Mesenchymal stem cell (in vitro differentiated cells and primary cell): Measurements from ENCODE around the gene ST13.

Experiments used
- DNase-seq: peaks from one replicate; pipeline ENCODE4 v3.0.0-alpha.2; 2013
- H2AFZ ChIP-seq: one replicate; pipeline ENCODE4 v1.6.1; 2013; ENCODE audit warnings: low read depth, mild to moderate bottlenecking, control low read depth, inconsistent platforms, low read length, moderate library complexity
- H2AK5ac ChIP-seq: 2 replicates; pipeline ENCODE4 v1.6.1; 2013; ENCODE audit warnings: low read length, moderate library complexity, mild to moderate bottlenecking, inconsistent platforms; ENCODE audit not compliant: severe bottlenecking
- H2BK120ac ChIP-seq: one replicate; pipeline ENCODE4 v1.6.1; 2013; ENCODE audit warnings: low read depth, mild to moderate bottlenecking, inconsistent platforms, low read length, moderate library complexity
- H2BK12ac ChIP-seq, 2 experiments: one replicate each; pipeline ENCODE4 v1.6.1; 2013; ENCODE audit warnings: inconsistent platforms in 2 of 2, low read length in 2 of 2, mild to moderate bottlenecking in 2 of 2, moderate library complexity in 2 of 2, control low read depth in 1 of 2
- H2BK15ac ChIP-seq: one replicate; pipeline ENCODE4 v1.6.1; 2013; ENCODE audit warnings: mild to moderate bottlenecking, low read depth, inconsistent platforms; ENCODE audit not compliant: poor library complexity, severe bottlenecking
- H2BK5ac ChIP-seq: 2 replicates; pipeline ENCODE4 v1.6.1; 2013; ENCODE audit warnings: low read depth, mild to moderate bottlenecking, low read length, control low read depth, inconsistent platforms; ENCODE audit not compliant: poor library complexity, severe bottlenecking
- H3K14ac ChIP-seq, 2 experiments: one replicate each; pipeline ENCODE4 v1.6.1; 2013; ENCODE audit warnings: inconsistent platforms in 2 of 2, low read length in 2 of 2, control low read depth in 1 of 2, mild to moderate bottlenecking in 1 of 2, moderate library complexity in 1 of 2
- H3K18ac ChIP-seq, 2 experiments: one replicate each; pipeline ENCODE4 v1.6.1; 2013; ENCODE audit warnings: inconsistent platforms in 2 of 2, low read length in 2 of 2, control low read depth in 1 of 2, low read depth in 1 of 2, mild to moderate bottlenecking in 1 of 2
- H3K23ac ChIP-seq, 2 experiments: one replicate each; pipeline ENCODE4 v1.6.1; 2013; ENCODE audit warnings: inconsistent platforms in 2 of 2, low read length in 2 of 2, mild to moderate bottlenecking in 2 of 2, moderate library complexity in 2 of 2, control low read depth in 1 of 2
- H3K27ac ChIP-seq: 2 replicates; pipeline ENCODE4 v1.5.1; 2013; ENCODE audit warnings: mild to moderate bottlenecking, moderate library complexity, low read length, control low read depth, inconsistent platforms; ENCODE audit not compliant: poor library complexity, severe bottlenecking
- H3K27me3 ChIP-seq, 2 experiments: 2 replicates each; pipeline versions ENCODE4 v1.6.1 to v1.7.0; 2013; ENCODE audit warnings: low read length in 2 of 2, mild to moderate bottlenecking in 2 of 2, moderate library complexity in 2 of 2, control low read depth in 1 of 2, inconsistent platforms in 1 of 2; ENCODE audit not compliant: control insufficient read depth in 1 of 2, insufficient read depth in 1 of 2
- H3K36me3 ChIP-seq, 2 experiments: 2 replicates each; pipeline versions ENCODE4 v1.6.1 to v1.7.0; 2013; ENCODE audit warnings: low read length in 2 of 2, control low read depth in 1 of 2, inconsistent platforms in 1 of 2, low read depth in 1 of 2, mild to moderate bottlenecking in 1 of 2; ENCODE audit not compliant: insufficient read depth in 2 of 2, control insufficient read depth in 1 of 2
- H3K4ac ChIP-seq, 2 experiments: one replicate each; pipeline ENCODE4 v1.6.1; 2013; ENCODE audit warnings: inconsistent platforms in 2 of 2, low read length in 2 of 2, mild to moderate bottlenecking in 2 of 2, moderate library complexity in 2 of 2, control low read depth in 1 of 2, low read depth in 1 of 2
- H3K4me1 ChIP-seq: 2 replicates; pipeline ENCODE4 v1.6.1; 2013; ENCODE audit warnings: low read depth, low read length, control low read depth; ENCODE audit not compliant: control insufficient read depth, insufficient read depth
- H3K4me2 ChIP-seq: 2 replicates; pipeline ENCODE4 v1.6.1; 2013; ENCODE audit warnings: low read length, mild to moderate bottlenecking, inconsistent platforms; ENCODE audit not compliant: poor library complexity, severe bottlenecking
- H3K4me3 ChIP-seq, 2 experiments: 2 replicates each; pipeline versions ENCODE4 v1.5.1 to v1.7.0; 2013; ENCODE audit warnings: low read length in 2 of 2, mild to moderate bottlenecking in 2 of 2, control low read depth in 1 of 2, low read depth in 1 of 2; ENCODE audit not compliant: insufficient read depth in 1 of 2
- H3K79me1 ChIP-seq: replicated peaks from 2 replicates; pipeline ENCODE4 v1.6.1; 2013; ENCODE audit warnings: mild to moderate bottlenecking, control low read depth, low read length, inconsistent platforms; ENCODE audit not compliant: poor library complexity, severe bottlenecking
- H3K9ac ChIP-seq: 2 replicates; pipeline ENCODE4 v1.7.0; 2013; ENCODE audit warnings: mild to moderate bottlenecking, low read length, moderate library complexity
- H3K9me3 ChIP-seq: 2 replicates; pipeline ENCODE4 v1.7.0; 2013; ENCODE audit warnings: mild to moderate bottlenecking, low read length; ENCODE audit not compliant: control insufficient read depth
- H4K8ac ChIP-seq: one replicate; pipeline ENCODE4 v1.6.1; 2013; ENCODE audit warnings: inconsistent platforms, mild to moderate bottlenecking, low read length, moderate library complexity
- H4K91ac ChIP-seq: one replicate; pipeline ENCODE4 v1.6.1; 2013; ENCODE audit warnings: mild to moderate bottlenecking, low read length, inconsistent platforms
- WGBS: methylation state at CpG from one replicate; pipeline ENCODE4 v1.1.7; 2013; ENCODE audit warnings: mixed read lengths; 5-methylcytosine and 5-hydroxymethylcytosine counted together

Gene ST13

GRCh38 chr22:40890881-40891280 is 34.4 kb upstream of the ST13 start:
- no peak for DNase-seq
- H2BK120ac ChIP-seq, result no peak overlapping the region
- H2AK5ac ChIP-seq, result no peak overlapping the region
- no peak overlapping the region for H3K18ac ChIP-seq
- no peak overlapping the region for H2BK15ac ChIP-seq
- no peak overlapping the region for H2BK5ac ChIP-seq
- H2AFZ ChIP-seq, result no peak overlapping the region
- no peak overlapping the region for H2BK12ac ChIP-seq
- no peak overlapping the region for H3K4me2 ChIP-seq
- no peak overlapping the region for H4K91ac ChIP-seq
- peaks cover 13% of the 10 kb centered on the region for H3K79me1 ChIP-seq
- 83% methylated on average over 1 of the region's 3 CpGs for WGBS
- H3K9ac ChIP-seq, result no peak overlapping the region
- no peaks in the 10 kb centered on the region for H3K4me1 ChIP-seq
- no peaks in the 10 kb centered on the region for H3K9me3 ChIP-seq
- peaks cover 17 to 68% of the 10 kb centered on the region in 2 experiments for H3K36me3 ChIP-seq
- H3K27ac ChIP-seq, result no peak overlapping the region
- no peaks in the 10 kb centered on the region for H3K27me3 ChIP-seq
- H4K8ac ChIP-seq, result no peak overlapping the region
- H3K23ac ChIP-seq, result no peak overlapping the region
- no peak overlapping the region for H3K4me3 ChIP-seq
- H3K14ac ChIP-seq, result no peak overlapping the region
- H3K4ac ChIP-seq, result no peak overlapping the region

- H3K36me3 ChIP-seq, result peaks cover 19 to 66% of the 10 kb centered on the region in 2 experiments
- H3K79me1 ChIP-seq, result peaks cover 15% of the 10 kb centered on the region
- H3K18ac ChIP-seq, result no peak overlapping the region
Observed at GRCh38 chr22:40889116-40889515, 32.7 kb upstream of the ST13 start.

DNA sequence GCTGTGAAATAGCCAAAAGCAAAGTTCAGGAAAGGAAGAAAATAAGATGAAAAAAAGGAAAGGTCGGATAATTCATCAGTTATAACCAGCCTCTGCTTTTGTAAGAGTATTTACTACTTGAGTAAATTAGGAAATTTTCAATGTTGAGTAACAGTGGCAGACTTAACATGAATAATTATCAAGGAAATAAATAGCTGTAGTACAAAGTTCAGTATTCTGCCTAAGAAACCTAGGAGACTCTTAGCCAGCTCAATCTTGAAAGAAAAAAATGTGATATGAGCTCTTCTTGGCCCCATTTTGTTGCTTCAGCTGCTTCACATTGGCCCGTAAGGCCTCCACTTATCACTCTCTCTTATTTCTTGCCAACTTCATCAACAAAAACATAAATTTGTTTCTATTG is 22.5 kb upstream of the ST13 start:
- Histone ChIP-seq H2BK5ac (no peak overlapping the region), H2BK15ac (no peak overlapping the region), H2BK12ac (no peak overlapping the region), H3K4me2 (no peak overlapping the region), H3K4me1 (no peaks in the 10 kb centered on the region), H3K23ac (no peak overlapping the region), H3K18ac (no peak overlapping the region), H3K4me3 (no peak overlapping the region), H3K79me1 (peaks cover 12% of the 10 kb centered on the region), H3K36me3 (peaks cover 16 to 77% of the 10 kb centered on the region in 2 experiments), H2AFZ (no peak overlapping the region), H3K27ac (no peak overlapping the region), H4K8ac (no peak overlapping the region), H4K91ac (no peak overlapping the region), H3K27me3 (no peaks in the 10 kb centered on the region), H2BK120ac (no peak overlapping the region), H3K4ac (no peak overlapping the region), H3K14ac (no peak overlapping the region), H2AK5ac (no peak overlapping the region), H3K9ac (no peak overlapping the region), H3K9me3 (no peaks in the 10 kb centered on the region)
- WGBS, result 100% methylated on average over 1 of the region's 2 CpGs
- no peak for DNase-seq

More at GRCh38 chr22:40889116-40889515, 32.7 kb upstream of the ST13 start:
- Histone ChIP-seq H3K4ac (no peak overlapping the region), H3K4me1 (no peaks in the 10 kb centered on the region), H3K4me3 (no peak overlapping the region), H3K9me3 (no peaks in the 10 kb centered on the region), H3K4me2 (no peak overlapping the region), H2BK15ac (no peak overlapping the region), H2AFZ (no peak overlapping the region), H2BK120ac (no peak overlapping the region), H3K9ac (no peak overlapping the region), H3K23ac (no peak overlapping the region), H2BK12ac (no peak overlapping the region), H2BK5ac (no peak overlapping the region), H3K27ac (no peak overlapping the region), H4K8ac (no peak overlapping the region), H2AK5ac (no peak overlapping the region), H4K91ac (no peak overlapping the region), H3K14ac (no peak overlapping the region), H3K27me3 (no peaks in the 10 kb centered on the region)
- no peak for DNase-seq

- WGBS, result 88% methylated on average over 2 of the region's 3 CpGs
Observed at GRCh38 chr22:40877488-40877887, 21.0 kb upstream of the ST13 start.

More at GRCh38 chr22:40877488-40877887, 21.0 kb upstream of the ST13 start:
- Histone ChIP-seq H3K79me1 (peaks cover 9% of the 10 kb centered on the region), H3K4ac (no peak overlapping the region), H2AK5ac (no peak overlapping the region), H2BK15ac (no peak overlapping the region), H3K36me3 (peaks cover 12 to 73% of the 10 kb centered on the region in 2 experiments), H3K27me3 (no peaks in the 10 kb centered on the region), H2BK120ac (no peak overlapping the region), H3K4me1 (no peaks in the 10 kb centered on the region), H3K27ac (no peak overlapping the region), H4K91ac (no peak overlapping the region), H3K4me3 (no peak overlapping the region), H3K4me2 (no peak overlapping the region), H3K23ac (no peak overlapping the region), H2AFZ (no peak overlapping the region), H3K18ac (no peak overlapping the region), H3K9me3 (no peaks in the 10 kb centered on the region), H3K9ac (no peak overlapping the region), H4K8ac (no peak overlapping the region), H3K14ac (no peak overlapping the region), H2BK12ac (no peak overlapping the region), H2BK5ac (no peak overlapping the region)
- DNase-seq, result no peak
